ENCODE results near the gene TMEM144.
"Not testable (repeated sequence)": the region's sequence is repeated elsewhere in the genome, so short reads cannot be mapped to it uniquely, and the experiment has no call there.

TMEM144 gene

DNA sequence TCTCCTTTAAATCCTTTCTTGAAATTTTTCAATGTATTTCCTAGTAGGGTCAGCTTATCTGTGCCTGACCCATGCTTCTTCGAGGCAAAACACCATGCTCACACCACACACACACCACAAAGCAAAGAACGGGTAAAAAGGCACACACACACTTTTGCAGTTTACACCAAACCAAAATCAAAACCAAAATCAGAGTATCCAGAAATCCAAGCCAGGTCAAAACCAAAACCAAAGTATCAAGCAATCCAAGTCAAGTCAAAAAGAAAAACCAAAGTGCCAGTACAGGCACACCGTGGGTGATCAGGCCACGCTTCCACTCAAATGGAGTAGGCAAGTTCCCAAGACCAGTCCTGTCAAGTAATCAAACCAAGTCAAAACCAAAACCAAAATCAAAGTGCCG lies 17.6 kb downstream of the TMEM144 start:
- H3K4me3 ChIP-seq, H3K27ac ChIP-seq: not testable (repeated sequence)

DNA sequence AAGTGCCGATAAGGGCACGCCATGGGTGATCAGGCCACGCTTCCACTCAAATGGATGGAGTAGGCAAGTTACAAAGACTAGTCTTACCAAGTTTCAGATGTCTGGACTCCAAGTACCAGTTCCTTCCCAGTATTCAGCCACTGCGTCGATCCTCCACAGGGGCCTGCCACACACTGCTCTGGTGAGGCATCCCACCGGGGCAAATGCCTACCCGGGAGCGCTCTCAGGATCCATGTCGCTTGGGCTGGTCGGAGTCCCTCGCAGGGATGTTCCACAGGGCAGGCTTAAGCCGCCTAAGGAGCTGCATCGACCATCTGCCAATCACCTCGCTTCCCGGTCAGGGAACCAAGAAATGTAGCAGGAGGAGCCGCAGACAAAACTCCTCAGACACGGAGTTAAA lies 18.1 kb downstream of the TMEM144 start:
- not testable (repeated sequence) for H3K27ac ChIP-seq, H3K4me3 ChIP-seq

GRCh38 chr4:158229768-158230167 lies 19.5 kb downstream of the TMEM144 start:
- Histone ChIP-seq H3K4me3 (no peak overlapping the region), H3K27ac (no peak overlapping the region)

GRCh38 chr4:158234671-158235070 lies 24.4 kb downstream of the TMEM144 start:
- no peak overlapping the region for H3K27ac ChIP-seq
- H3K4me3 ChIP-seq = no peak overlapping the region

- H3K27ac ChIP-seq = no peak overlapping the region
- H3K4me3 ChIP-seq = no peak overlapping the region
Observed at GRCh38 chr4:158236304-158237030, 26.2 kb downstream of the TMEM144 start.

DNA sequence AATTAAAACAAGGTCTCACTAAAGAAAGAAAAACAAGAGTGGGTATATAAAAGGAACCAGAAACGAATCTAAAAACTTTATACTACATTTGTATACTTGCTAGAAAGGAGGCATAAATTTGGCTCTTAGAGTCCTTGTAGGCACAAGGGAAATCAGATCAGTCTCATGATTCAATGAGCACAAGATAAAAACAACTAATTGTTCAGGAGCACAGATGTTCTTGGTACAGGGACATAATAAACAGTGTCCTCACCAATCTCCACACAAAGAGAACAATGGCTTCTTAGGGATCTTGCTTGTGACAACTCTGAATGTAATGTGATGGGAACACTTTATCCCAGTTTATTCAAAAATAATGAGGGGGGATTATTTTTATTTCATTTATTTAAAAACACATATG lies 28.3 kb downstream of the TMEM144 start:
- H3K4me3 ChIP-seq = no peak overlapping the region
- H3K27ac ChIP-seq = no peak overlapping the region

DNA sequence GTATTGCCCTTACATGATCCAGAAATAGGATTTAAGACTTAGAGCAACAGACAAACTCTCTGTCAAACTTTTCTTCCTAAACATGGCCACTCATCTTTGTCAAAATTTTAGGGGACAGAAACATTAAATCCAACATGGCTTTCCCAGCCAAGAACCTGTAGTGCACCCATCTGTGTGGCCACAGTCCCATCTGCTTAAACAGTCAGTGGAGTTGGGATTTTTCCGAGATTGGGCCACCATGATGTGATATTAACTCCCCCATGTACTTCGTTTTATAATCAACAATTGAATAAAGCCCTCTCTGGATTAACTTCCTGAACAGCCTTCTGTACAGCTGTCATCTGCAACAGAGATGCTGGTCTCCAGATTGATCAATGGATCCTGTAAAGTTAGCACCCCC lies 28.9 kb downstream of the TMEM144 start:
- Histone ChIP-seq H3K27ac (no peak overlapping the region), H3K4me3 (no peak overlapping the region)

DNA sequence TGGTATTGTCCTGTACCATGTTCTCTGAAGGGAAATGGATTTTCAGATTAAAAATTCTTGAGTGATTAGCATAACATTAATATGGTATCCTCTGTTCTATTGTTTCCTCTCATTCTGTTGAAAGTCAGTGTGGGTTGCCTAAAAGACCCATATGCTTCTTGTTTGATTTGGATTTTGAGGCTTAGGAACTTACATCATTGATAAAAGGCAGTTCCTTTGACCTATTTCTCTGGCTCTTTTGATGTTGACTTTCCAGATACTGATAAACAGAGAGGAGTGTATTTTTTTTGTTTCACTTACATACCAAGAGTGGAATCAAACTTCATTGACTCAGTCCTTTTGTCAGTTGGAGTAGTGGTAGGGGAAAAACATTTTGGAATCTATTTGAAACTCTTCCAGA lies 32.8 kb downstream of the TMEM144 start:
- H3K4me3 ChIP-seq = no peak overlapping the region
- H3K27ac ChIP-seq = no peak overlapping the region

DNA sequence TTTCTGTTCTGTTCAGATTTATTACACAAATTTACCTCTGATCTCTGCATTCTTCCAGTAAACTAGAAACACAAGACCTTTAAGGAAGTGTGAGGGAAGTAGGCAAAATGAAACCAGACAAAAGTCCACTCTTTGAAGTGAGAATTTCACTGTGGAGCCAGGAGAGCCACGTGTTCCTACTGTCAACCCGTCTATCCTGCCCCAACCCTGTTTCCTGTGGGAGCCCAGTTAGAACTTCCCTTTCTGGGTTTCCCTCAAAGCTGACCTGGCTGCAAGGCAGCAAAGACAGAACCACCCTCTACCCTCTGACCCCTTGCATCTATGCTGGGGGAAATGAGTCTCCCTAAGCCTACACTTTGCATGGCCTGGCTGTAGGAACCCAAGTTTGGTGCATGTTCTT lies 40.0 kb downstream of the TMEM144 start:
- Histone ChIP-seq H3K4me3 (no peak overlapping the region), H3K27ac (no peak overlapping the region)

- no peak overlapping the region for H3K27ac ChIP-seq
- no peak overlapping the region for H3K4me3 ChIP-seq
Observed at GRCh38 chr4:158253350-158253980, 43.2 kb downstream of the TMEM144 start.

DNA sequence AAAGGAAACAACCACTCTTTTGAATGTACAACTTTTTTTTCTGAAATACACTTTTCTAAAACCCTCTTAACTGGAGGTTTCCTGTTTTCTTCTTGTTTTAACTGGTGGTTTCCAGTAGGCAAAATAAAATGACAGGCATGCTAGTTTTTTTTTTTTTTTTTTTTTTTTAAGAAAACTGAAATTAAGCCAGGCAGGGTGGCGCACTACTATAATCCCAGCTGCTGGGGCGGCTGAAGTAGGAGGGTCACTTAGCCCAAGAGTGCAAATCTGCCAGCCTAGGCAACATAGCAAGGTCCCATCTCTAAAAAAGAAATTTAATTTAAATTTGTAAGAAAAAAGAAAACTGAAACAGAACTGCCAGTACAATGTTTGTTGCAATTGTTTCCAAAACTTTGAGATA lies 44.0 kb downstream of the TMEM144 start:
- Histone ChIP-seq H3K4me3 (no peak overlapping the region), H3K27ac (no peak overlapping the region)

DNA sequence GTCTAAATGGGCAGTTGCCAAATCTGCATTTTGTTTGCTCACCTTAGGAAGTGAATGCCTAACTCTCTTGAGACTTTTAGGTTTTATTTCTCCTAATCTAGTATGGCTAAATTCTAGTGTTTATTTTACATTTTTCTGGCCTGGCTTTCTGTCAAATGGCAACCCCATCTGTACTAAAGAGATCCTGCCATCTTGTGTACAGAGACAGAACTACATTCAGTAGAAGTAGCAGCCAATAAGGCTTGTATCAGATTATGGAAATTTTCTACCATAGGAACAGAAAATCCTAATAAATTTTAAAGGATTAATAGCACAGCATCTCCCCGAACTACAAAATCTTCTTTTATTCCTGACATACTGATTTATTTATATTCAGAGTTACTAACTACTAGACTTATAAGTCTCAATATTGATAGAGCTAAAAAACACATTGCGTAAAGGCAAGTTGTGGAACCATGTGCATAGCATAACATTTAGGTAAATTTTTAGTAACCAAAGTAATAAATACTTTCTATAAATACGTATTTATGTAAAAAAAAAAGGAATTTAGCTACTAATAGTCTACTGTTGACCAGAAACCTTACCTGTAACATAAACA lies 45.5 kb downstream of the TMEM144 start:
- Histone ChIP-seq H3K4me3 (no peak overlapping the region), H3K27ac (no peak overlapping the region)

GRCh38 chr4:158259955-158260575 lies 49.8 kb downstream of the TMEM144 start:
- H3K27ac ChIP-seq = no peak overlapping the region
- no peak overlapping the region for H3K4me3 ChIP-seq

DNA sequence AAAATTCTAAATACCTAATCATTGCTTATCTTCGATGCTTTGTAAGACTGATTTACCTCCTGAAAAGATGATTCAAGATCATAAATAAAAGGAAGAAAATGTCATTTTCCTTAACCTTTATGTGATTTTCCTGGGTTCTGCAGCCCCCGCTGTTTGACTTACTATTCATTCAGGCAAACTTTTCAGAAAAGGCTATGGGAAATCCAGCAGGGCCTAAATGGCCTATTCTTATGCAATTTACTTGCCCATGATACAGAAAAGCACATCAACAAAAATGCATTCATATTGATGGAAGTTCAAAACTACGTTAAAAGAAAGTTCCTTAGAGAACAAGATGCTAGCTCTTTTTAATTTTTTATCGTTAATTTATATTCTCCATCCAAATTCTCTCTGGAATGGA lies 51.2 kb downstream of the TMEM144 start:
- Histone ChIP-seq H3K27ac (no peak overlapping the region), H3K4me3 (no peak overlapping the region)

- no peak overlapping the region for H3K4me3 ChIP-seq
- no peak overlapping the region for H3K27ac ChIP-seq
Observed at GRCh38 chr4:158268553-158268952, 58.3 kb downstream of the TMEM144 start.

GRCh38 chr4:158274636-158275035 lies 64.3 kb downstream of the TMEM144 start:
- Histone ChIP-seq H3K4me3 (no peak overlapping the region), H3K27ac (no peak overlapping the region)

GRCh38 chr4:158277558-158277957 lies 67.3 kb downstream of the TMEM144 start:
- Histone ChIP-seq H3K27ac (no peak overlapping the region), H3K4me3 (no peak overlapping the region)

DNA sequence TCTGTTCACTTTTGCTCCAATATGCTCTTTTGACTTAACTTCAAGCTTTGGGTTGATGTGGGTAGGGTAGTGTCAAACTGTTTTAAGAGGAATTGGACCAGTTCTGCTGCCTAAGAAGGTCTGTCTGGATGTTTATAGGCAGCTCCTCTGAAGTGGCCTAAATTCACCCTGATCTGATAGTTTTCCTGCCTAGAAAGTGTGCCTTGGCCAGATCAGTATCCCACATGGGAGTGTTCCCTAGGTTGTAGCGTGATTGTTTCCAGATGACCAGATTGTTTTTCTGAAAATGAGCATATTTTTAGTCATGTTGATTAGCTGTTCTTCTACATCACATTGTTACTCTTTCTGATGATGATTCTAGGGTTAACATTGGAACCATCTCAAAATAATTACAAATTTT lies 68.8 kb downstream of the TMEM144 start:
- H3K27ac ChIP-seq, H3K4me3 ChIP-seq: not testable (repeated sequence)

DNA sequence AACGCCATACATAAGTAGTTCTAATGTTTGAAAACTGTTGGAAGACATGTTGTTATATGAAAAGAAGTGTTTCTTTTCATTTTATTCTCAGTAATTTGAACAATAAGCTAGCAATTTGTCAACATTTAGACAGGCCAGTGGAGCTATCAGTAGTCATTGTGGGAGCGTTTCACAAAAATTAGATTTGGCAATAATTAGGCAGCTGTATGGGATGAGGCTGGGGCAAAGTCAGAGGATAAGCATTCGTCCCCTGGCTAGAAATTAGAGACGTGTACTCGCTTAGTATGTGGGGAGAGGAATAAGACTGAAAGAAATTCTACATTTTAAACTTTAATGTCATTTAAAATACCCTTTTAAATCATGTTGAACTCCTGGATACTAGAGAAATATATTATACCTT lies 70.6 kb downstream of the TMEM144 start:
- Histone ChIP-seq H3K27ac (no peak overlapping the region), H3K4me3 (no peak overlapping the region)

DNA sequence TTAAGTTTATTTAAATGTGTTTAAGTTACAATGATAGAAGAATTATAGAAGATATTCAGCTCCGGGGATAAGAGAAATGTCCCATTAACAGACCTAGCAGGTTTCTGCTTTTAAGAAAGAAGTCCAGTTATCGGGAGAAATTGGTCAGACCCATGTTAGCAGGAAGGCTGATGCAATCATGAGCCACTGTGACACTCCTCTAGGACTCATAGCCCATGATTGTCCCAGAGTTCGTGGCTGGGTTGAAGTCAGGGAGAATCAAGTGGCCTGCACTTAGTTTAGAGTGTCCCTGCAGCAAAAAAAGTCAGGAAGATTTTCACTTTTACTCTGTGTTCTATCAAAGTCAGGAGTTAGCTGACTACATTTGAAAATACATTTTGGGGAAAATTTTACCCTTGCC lies 72.0 kb downstream of the TMEM144 start:
- H3K27ac ChIP-seq = no peak overlapping the region
- H3K4me3 ChIP-seq = no peak overlapping the region

Data from skin epidermis (tissue), 12 donors.